DND-41 (cell line): ENCODE results near the gene PAK1.

Source experiments
- CTCF ChIP-seq: IDR thresholded peaks from 2 replicates; pipeline ENCODE4 v1.5.1; 2012; ENCODE audit warnings: borderline replicate concordance, low read length, moderate library complexity, mild to moderate bottlenecking; ENCODE audit not compliant: poor library complexity, severe bottlenecking; ENCODE audit errors: extremely low read depth
- EZH2 ChIP-seq: IDR thresholded peaks from 3 replicates; pipeline ENCODE4 v1.6.1; 2012; ENCODE audit warnings: borderline replicate concordance, low read depth, mild to moderate bottlenecking, moderate library complexity, low read length, inconsistent platforms; ENCODE audit not compliant: severe bottlenecking

GRCh38 chr11:77506857-77507256 is 33.0 kb upstream of the PAK1 start:
- TF ChIP-seq CTCF (no peak), EZH2 (no peak)
